H9 (cell line): ENCODE results near the gene JARID2. TPM values are rescaled to one million over a fixed set of nuclear protein-coding genes. Genes with fewer than 3 reads are reported as not detected.

Experiments
- DNase-seq: peaks from one replicate; pipeline ENCODE4 v3.0.0-alpha.2; 2017
- H2AFZ ChIP-seq: one replicate; pipeline ENCODE4 v1.6.1; 2013; ENCODE audit warnings: mild to moderate bottlenecking, low read length, control low read depth, moderate library complexity
- H2AK5ac ChIP-seq: 2 replicates; pipeline ENCODE4 v1.6.1; 2013; ENCODE audit warnings: low read length, control low read depth, mixed read lengths; ENCODE audit not compliant: insufficient read length
- H2BK120ac ChIP-seq: one replicate; pipeline ENCODE4 v1.6.1; 2013; ENCODE audit warnings: low read depth, mild to moderate bottlenecking, low read length, control low read depth, inconsistent platforms; ENCODE audit not compliant: poor library complexity, severe bottlenecking
- H2BK12ac ChIP-seq: 2 replicates; pipeline ENCODE4 v1.6.1; 2013; ENCODE audit warnings: low read length, control low read depth, mixed read lengths, low read depth; ENCODE audit not compliant: insufficient read length
- H2BK15ac ChIP-seq: 2 replicates; pipeline ENCODE4 v1.6.1; 2013; ENCODE audit warnings: low read depth, low read length, control low read depth
- H2BK20ac ChIP-seq: one replicate; pipeline ENCODE4 v1.6.1; 2013; ENCODE audit warnings: low read depth, mild to moderate bottlenecking, low read length, control low read depth, inconsistent platforms; ENCODE audit not compliant: poor library complexity, severe bottlenecking
- H2BK5ac ChIP-seq: 2 replicates; pipeline ENCODE4 v1.6.1; 2013; ENCODE audit warnings: low read length, control low read depth, mixed read lengths; ENCODE audit not compliant: insufficient read length
- H3K14ac ChIP-seq: 2 replicates; pipeline ENCODE4 v1.6.1; 2013; ENCODE audit warnings: low read length, control low read depth; ENCODE audit not compliant: insufficient read depth
- H3K18ac ChIP-seq: 2 replicates; pipeline ENCODE4 v1.6.1; 2013; ENCODE audit warnings: low read depth, mild to moderate bottlenecking, mixed read lengths, low read length, control low read depth; ENCODE audit not compliant: insufficient read length
- H3K23ac ChIP-seq: 2 replicates; pipeline ENCODE4 v1.6.1; 2013; ENCODE audit warnings: low read length, control low read depth, mixed read lengths, low read depth; ENCODE audit not compliant: insufficient read length
- H3K23me2 ChIP-seq: 2 replicates; pipeline ENCODE4 v1.6.1; 2013; ENCODE audit warnings: low read depth, mild to moderate bottlenecking, mixed read lengths, low read length, control low read depth; ENCODE audit not compliant: insufficient read length, poor library complexity, severe bottlenecking
- H3K27ac ChIP-seq: 2 replicates; pipeline ENCODE4 v1.5.1; 2013; ENCODE audit warnings: low read length, control low read depth, mixed read lengths, low read depth; ENCODE audit not compliant: insufficient read length
- H3K27me3 ChIP-seq: 2 replicates; pipeline ENCODE4 v1.6.1; 2013; ENCODE audit warnings: low read length, control low read depth, inconsistent platforms; ENCODE audit not compliant: insufficient read depth
- H3K4ac ChIP-seq: 2 replicates; pipeline ENCODE4 v1.6.1; 2013; ENCODE audit warnings: low read depth, mild to moderate bottlenecking, control low read depth, inconsistent platforms, low read length, moderate library complexity
- H3K4me1 ChIP-seq: 2 replicates; pipeline ENCODE4 v1.6.1; 2013; ENCODE audit warnings: low read length, control low read depth, inconsistent platforms; ENCODE audit not compliant: insufficient read depth
- H3K4me2 ChIP-seq: 2 replicates; pipeline ENCODE4 v1.6.1; 2013; ENCODE audit warnings: low read length, control low read depth, mixed read lengths; ENCODE audit not compliant: insufficient read length, insufficient read depth
- H3K56ac ChIP-seq: 2 replicates; pipeline ENCODE4 v1.6.1; 2013; ENCODE audit warnings: low read depth, mild to moderate bottlenecking, mixed read lengths, low read length, control low read depth; ENCODE audit not compliant: insufficient read length
- H3K79me1 ChIP-seq: 2 replicates; pipeline ENCODE4 v1.6.1; 2013; ENCODE audit warnings: low read depth, mild to moderate bottlenecking, moderate library complexity, low read length, control low read depth, inconsistent platforms; ENCODE audit not compliant: insufficient read depth, poor library complexity, severe bottlenecking
- H3K79me2 ChIP-seq: 2 replicates; pipeline ENCODE4 v1.6.1; 2013; ENCODE audit warnings: low read length, control low read depth, inconsistent platforms; ENCODE audit not compliant: insufficient read depth
- H3K9ac ChIP-seq: 2 replicates; pipeline ENCODE4 v1.6.1; 2013; ENCODE audit warnings: low read length, control low read depth, mixed read lengths; ENCODE audit not compliant: insufficient read length; ENCODE audit errors: extremely low read depth
- H3K9me3 ChIP-seq: one replicate; pipeline ENCODE4 v1.6.1; 2013; ENCODE audit warnings: low read depth, low read length, inconsistent platforms; ENCODE audit not compliant: control insufficient read depth
- H3T11ph ChIP-seq: one replicate; pipeline ENCODE4 v1.6.1; 2013; ENCODE audit warnings: mild to moderate bottlenecking, low read length, control low read depth, inconsistent platforms
- H4K20me1 ChIP-seq: one replicate; pipeline ENCODE4 v1.6.1; 2013; ENCODE audit not compliant: control insufficient read depth, insufficient read length, insufficient read depth
- H4K5ac ChIP-seq: 2 replicates; pipeline ENCODE4 v1.6.1; 2013; ENCODE audit warnings: low read depth, mild to moderate bottlenecking, mixed read lengths, low read length, control low read depth; ENCODE audit not compliant: insufficient read length
- H4K8ac ChIP-seq: replicated peaks from 2 replicates; pipeline ENCODE4 v1.6.1; 2013; ENCODE audit warnings: low read length, control low read depth, mixed read lengths, low read depth; ENCODE audit not compliant: insufficient read length
- H4K91ac ChIP-seq: 2 replicates; pipeline ENCODE4 v1.6.1; 2013; ENCODE audit warnings: low read depth, mild to moderate bottlenecking, moderate library complexity, mixed read lengths, low read length, control low read depth; ENCODE audit not compliant: insufficient read length
- H3K27ac Mint-ChIP-seq, 3 experiments: 2 replicates in 2 of 3; 3 replicates in 1 of 3; pipeline ENCODE4 v1.8.0; 2020 to 2021; ENCODE audit warnings: mixed read lengths in 3 of 3, mild to moderate bottlenecking in 1 of 3, moderate library complexity in 1 of 3
- H3K27me3 Mint-ChIP-seq: 2 replicates; pipeline ENCODE4 v1.8.0; 2021; ENCODE audit warnings: low read depth, mild to moderate bottlenecking, moderate library complexity, mixed read lengths
- H3K36me3 Mint-ChIP-seq, 3 experiments: 2 replicates in 2 of 3; 3 replicates in 1 of 3; pipeline ENCODE4 v1.8.0; 2020 to 2021; ENCODE audit warnings: low read depth in 3 of 3, mixed read lengths in 3 of 3; ENCODE audit not compliant: insufficient read depth in 1 of 3
- H3K4me1 Mint-ChIP-seq, 2 experiments: 2 replicates each; pipeline ENCODE4 v1.8.0; 2020; ENCODE audit warnings: mixed read lengths in 2 of 2
- H3K4me3 Mint-ChIP-seq, 2 experiments: 2 replicates in 1 of 2; 3 replicates in 1 of 2; pipeline ENCODE4 v1.8.0; 2020 to 2021; ENCODE audit warnings: mild to moderate bottlenecking in 2 of 2, mixed read lengths in 2 of 2, moderate library complexity in 1 of 2
- H3K9me3 Mint-ChIP-seq, 2 experiments: 2 replicates in 1 of 2; 3 replicates in 1 of 2; pipeline ENCODE4 v1.8.0; 2020; ENCODE audit warnings: mild to moderate bottlenecking in 2 of 2, mixed read lengths in 2 of 2, moderate library complexity in 1 of 2
- CTCF ChIP-seq: fragments of 200-600 bp; sonication (generic); conservative IDR thresholded peaks from 3 replicates; pipeline ENCODE4 v1.8.0; 2021; ENCODE audit warnings: antibody characterized with exemption, mild to moderate bottlenecking
- WGBS: extraction: QIAGEN DNeasy Blood & Tissue Kit; methylation state at CpG from one replicate; pipeline ENCODE4 v1.1.7; 2013; ENCODE audit warnings: missing lambda C conversion rate, low lambda C conversion rate, mixed read lengths; ENCODE audit not compliant: insufficient read length; ENCODE audit errors: extremely low coverage; 5-methylcytosine and 5-hydroxymethylcytosine counted together
- total RNA-seq: library from RNA; stranded (reverse); gene quantifications from 2 replicates; pipeline ENCODE4 v1.2.1, GENCODE V29; 2021

The JARID2 gene
- total RNA-seq, 1 experiment from 2014 or later = 174 TPM

- Histone ChIP-seq H2BK20ac (no peak overlapping the region), H4K8ac (no peak overlapping the region), H3K4me1 (peaks cover 3% of the 10 kb centered on the region; the same call in 1 of the 2 replicates), H3K23ac (no peak overlapping the region), H3K79me2 (no peaks in the 10 kb centered on the region), H3K27ac (no peak overlapping the region), H2BK120ac (no peak overlapping the region), H3K18ac (no peak overlapping the region), H4K5ac (no peak overlapping the region), H3K9ac (no peak overlapping the region), H3K27me3 (no peaks in the 10 kb centered on the region), H4K20me1 (no peaks in the 10 kb centered on the region), H3K79me1 (no peaks in the 10 kb centered on the region), H3K4ac (no peak overlapping the region), H2BK12ac (no peak overlapping the region), H4K91ac (no peak overlapping the region), H3K4me2 (no peak overlapping the region), H3K9me3 (no peaks in the 10 kb centered on the region), H3K23me2 (no peaks in the 10 kb centered on the region), H2AK5ac (no peak overlapping the region), H2BK15ac (no peak overlapping the region), H2AFZ (no peak overlapping the region), H2BK5ac (no peak overlapping the region), H3K56ac (no peak overlapping the region), H3T11ph (no peak overlapping the region), H3K14ac (no peak overlapping the region)
- no peak overlapping the region for H3K4me3 Mint-ChIP-seq
- TF ChIP-seq CTCF = no peak
- H3K9me3 Mint-ChIP-seq = no peaks in the 10 kb centered on the region
- peak overlapping the region in 1 of 3 experiments; percentile 70; a peak in 1 of 7 replicates for H3K27ac Mint-ChIP-seq
- no CpG with 5 or more reads among the region's 2 CpGs for WGBS
- no peak for DNase-seq
- peaks cover 0 to 3% (median 2%) of the 10 kb centered on the region in 3 experiments; a peak in 2 of 7 replicates for H3K36me3 Mint-ChIP-seq
- no peaks in the 10 kb centered on the region for H3K27me3 Mint-ChIP-seq
- peaks cover 26% of the 10 kb centered on the region in 2 experiments for H3K4me1 Mint-ChIP-seq
Measured at GRCh38 chr6:15220062-15220461, 25.8 kb upstream of the JARID2 start.
